Diencephalon (tissue), 1 donor: ENCODE measurements around the gene LIMS1. TPM values are rescaled to one million over a fixed set of nuclear protein-coding genes. Genes with fewer than 3 reads are reported as not detected.

Experiments used
- small RNA-seq: library from RNA; depleted of rRNA; stranded (forward); fragments of <200 nt; gene quantifications from one replicate; pipeline ENCODE3, GENCODE V24; 2014
- total RNA-seq: library from RNA; depleted of rRNA; stranded (reverse); fragments of >200 nt; gene quantifications from one replicate; pipeline ENCODE4 v1.2.3, GENCODE V29; 2014

Gene LIMS1, protein sequence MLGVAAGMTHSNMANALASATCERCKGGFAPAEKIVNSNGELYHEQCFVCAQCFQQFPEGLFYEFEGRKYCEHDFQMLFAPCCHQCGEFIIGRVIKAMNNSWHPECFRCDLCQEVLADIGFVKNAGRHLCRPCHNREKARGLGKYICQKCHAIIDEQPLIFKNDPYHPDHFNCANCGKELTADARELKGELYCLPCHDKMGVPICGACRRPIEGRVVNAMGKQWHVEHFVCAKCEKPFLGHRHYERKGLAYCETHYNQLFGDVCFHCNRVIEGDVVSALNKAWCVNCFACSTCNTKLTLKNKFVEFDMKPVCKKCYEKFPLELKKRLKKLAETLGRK
- total RNA-seq: 20.8 TPM

DNA sequence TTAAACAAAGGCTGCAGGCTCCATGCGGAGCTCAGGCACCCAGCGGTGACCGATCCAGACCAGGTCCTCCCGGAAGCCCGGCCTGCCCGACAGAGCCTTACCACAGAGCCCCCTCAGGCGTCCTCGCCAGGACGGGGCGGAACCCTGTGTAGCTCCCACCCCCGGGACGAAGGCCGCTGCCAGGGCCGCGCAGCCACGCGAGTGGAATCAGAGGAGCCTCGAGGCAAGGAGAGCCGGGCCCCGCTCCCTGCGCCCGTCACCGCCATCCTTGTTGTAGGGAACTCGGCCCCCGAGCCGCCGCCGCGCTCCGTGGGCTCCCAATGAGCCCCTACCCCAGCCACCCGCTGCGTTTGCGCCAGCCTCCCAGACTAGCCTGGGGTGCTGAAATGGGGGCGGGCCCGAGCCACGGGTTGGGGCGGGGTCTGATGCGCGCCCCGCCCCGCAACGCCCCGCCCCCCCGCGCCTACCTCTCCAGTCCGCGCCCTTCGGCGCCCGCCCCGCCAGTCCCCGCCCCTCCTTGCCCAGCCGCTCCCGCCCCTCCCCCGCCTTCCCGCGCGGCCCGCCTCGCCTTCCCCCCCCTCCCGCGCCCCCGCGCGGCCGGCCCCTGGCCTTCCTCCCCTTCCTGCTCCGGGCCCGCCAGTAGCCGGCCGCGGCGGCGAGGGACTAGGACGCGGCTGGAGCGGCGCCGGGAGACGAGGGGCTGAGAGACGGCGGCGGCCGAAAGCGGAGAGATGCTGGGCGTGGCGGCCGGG lies at the start of gene LIMS1:
LIMS1 (plus strand) TSS at position 639 of the 752 bp plus-strand sequence; CDS start at position 732, 93 bp downstream.

DNA sequence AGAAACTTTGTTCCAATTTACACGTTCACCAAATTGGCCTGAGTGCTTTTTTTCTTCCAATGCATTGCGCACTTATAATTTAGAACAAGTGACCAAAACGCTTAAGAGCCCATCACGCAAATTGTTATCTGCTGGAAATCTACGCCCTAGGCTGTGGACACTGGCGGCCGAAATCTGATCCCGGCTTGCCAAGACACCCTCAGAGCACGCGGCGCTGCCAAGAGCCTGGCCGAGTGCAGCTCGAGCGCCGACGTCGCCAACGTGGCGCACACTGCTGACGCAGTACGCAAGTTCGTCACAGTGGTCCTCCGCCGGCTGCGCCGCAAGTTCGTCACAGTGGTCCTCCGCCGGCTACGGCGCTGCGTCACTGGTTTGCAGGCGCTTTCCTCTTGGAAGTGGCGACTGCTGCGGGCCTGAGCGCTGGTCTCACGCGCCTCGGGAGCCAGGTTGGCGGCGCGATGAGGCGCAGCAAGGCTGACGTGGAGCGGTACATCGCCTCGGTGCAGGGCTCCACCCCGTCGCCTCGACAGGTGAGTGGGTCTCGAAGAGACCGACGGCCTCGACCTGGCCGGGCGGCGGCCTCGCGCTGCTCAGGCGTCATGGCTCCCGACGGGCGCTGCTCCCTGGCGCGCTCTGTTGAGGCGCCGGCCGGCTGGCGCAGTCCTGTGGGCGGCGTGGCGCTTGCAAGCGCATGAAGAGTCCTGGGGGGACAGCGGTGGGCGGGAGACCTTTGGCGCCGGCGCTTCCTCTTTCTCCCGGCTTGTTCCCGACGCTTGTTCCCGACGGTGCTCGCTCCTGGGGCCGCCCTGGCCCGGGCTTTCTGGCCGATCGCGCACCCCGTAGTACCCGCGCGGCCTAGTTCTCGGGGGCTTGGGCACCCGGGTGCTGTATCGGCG lies 185.1 kb downstream of the LIMS1 start, which contains the start of gene RANBP2:
RANBP2 (plus strand) TSS at position 334 of the 896 bp plus-strand sequence; CDS start at position 459, 125 bp downstream.

Small RNAs within 50 kb of the gene (small RNA-seq; reads per million reads assigned to genes)
- gene AC010095.1: not detected

Other genes starting within 250 kb of the LIMS1 start
- gene SULT1C2, start 245.6 kb upstream of the LIMS1 start, total RNA-seq: 0.23 TPM
- gene SULT1C4, start 156.5 kb upstream of the LIMS1 start, total RNA-seq: 15.5 TPM
- 49.1 TPM for gene GCC2, start 85.3 kb upstream of the LIMS1 start, total RNA-seq
- gene RANBP2, start 185.0 kb downstream of the LIMS1 start, total RNA-seq: 82.1 TPM